HepG2 (cell line): Measurements from ENCODE around the gene USP24.

Source experiments
- CEBPB ChIP-seq: IDR thresholded peaks from 2 replicates; pipeline ENCODE4 v1.6.1; 2011; ENCODE audit warnings: low read depth, low read length, improper control_type of control experiment, borderline replicate concordance
- GTF2F1 ChIP-seq: fragments of 150-350 bp; IDR thresholded peaks from 2 replicates; pipeline ENCODE4 v1.6.1; 2014; ENCODE audit warnings: low read length
- KAT7 ChIP-seq: IDR thresholded peaks from 2 replicates; pipeline ENCODE4 v1.6.1; 2018; ENCODE audit warnings: borderline replicate concordance, missing compliant biosample characterization
- KLF13 ChIP-seq: sonication (generic); formaldehyde crosslinking; IDR thresholded peaks from 2 replicates; pipeline ENCODE4 v1.4.0; 2020; ENCODE audit warnings: mild to moderate bottlenecking, missing genetic modification reagents
- RXRA ChIP-seq: sonication (generic); formaldehyde crosslinking; IDR thresholded peaks from 2 replicates; pipeline ENCODE4 v1.5.1; 2020; ENCODE audit warnings: missing genetic modification reagents

DNA sequence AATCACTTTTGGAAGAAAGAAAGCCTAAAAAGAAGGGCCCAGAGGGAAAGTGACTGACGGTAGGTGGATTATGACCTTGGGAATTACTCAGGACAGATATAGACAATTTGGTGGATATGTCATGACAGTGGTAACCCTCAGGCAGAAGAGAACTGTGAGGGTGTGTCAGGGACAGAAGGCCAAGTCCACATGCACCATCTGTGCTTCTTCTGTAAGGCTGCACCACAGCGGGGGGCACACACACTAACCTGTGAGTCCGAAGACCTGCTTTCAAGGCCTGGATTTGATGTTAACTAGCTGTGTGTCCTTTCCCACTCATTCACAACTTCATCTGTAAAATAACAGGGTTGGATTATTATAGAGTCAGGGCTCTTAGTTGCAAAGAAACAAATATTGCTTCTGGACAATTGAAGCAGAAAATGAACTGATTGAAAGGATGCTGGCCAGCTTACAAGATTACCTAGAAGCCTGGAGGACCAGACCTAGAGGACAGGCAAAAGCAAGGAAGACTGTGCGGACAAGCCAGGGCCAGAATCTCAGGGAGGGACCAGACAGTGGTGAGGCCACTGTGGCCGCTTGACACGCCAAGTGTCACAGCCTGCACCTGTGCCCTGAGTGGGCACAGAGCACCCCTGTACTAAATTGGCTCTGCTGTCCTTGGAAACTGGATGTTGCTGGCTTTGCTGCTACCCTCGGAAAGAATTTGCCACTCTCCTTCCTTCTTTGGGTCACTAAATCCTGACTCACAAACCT lies 34.7 kb upstream of the USP24 start:
- TF ChIP-seq GTF2F1 (no peak), RXRA (CRISPR knock-in tag) (no peak), KLF13 (CRISPR knock-in tag) (no peak), KAT7 (CRISPR knock-in tag) (no peak), CEBPB (no peak)
